CD4-positive, CD25-positive, alpha-beta regulatory T cell (primary cell): ENCODE data around the gene MCUR1. TPM values are rescaled to one million over a fixed set of nuclear protein-coding genes. Genes with fewer than 3 reads are reported as not detected.
A peak's percentile ranks its signal among the peaks of the same experiment; 100 is the strongest.
"Not testable (repeated sequence)": the region's sequence is repeated elsewhere in the genome, so short reads cannot be mapped to it uniquely, and the experiment has no call there.

ENCODE experiments used
- ATAC-seq, 2 donors: fragments of 150-1000 bp; cut with Tn5 transposase; one replicate each; pipeline ENCODE4 v1.10.0; 2021; ENCODE audit warnings: low read depth in 2 of 2, moderate number of reproducible peaks in 2 of 2, moderate library complexity in 1 of 2
- DNase-seq, 3 donors: peaks; one replicate each; pipeline versions ENCODE4 v3.0.0 to v3.0.0-alpha.2; 2012 to 2022; ENCODE audit warnings: mixed read lengths in 1 of 3
- H3K27ac ChIP-seq: one replicate; pipeline ENCODE4 v1.7.0; 2013; ENCODE audit warnings: mild to moderate bottlenecking, low read length; ENCODE audit not compliant: insufficient read depth, poor library complexity, severe bottlenecking
- H3K27me3 ChIP-seq: one replicate; pipeline ENCODE4 v1.7.0; 2013; ENCODE audit warnings: low read length; ENCODE audit not compliant: control insufficient read depth, insufficient read depth
- H3K36me3 ChIP-seq: one replicate; pipeline ENCODE4 v1.7.0; 2013; ENCODE audit warnings: mild to moderate bottlenecking, low read length, moderate library complexity; ENCODE audit not compliant: control insufficient read depth, insufficient read depth
- H3K4me1 ChIP-seq: 2 replicates; pipeline ENCODE4 v1.7.0; 2013; ENCODE audit warnings: mild to moderate bottlenecking, low read length; ENCODE audit not compliant: insufficient read depth, control insufficient read depth, poor library complexity, severe bottlenecking
- H3K4me3 ChIP-seq: one replicate; pipeline ENCODE4 v1.7.0; 2013; ENCODE audit warnings: low read depth, mild to moderate bottlenecking, low read length, moderate library complexity
- H3K9me3 ChIP-seq, 2 experiments: 1 replicate in 1 of 2; 2 replicates in 1 of 2; pipeline ENCODE4 v1.7.0; 2013; ENCODE audit warnings: low read length in 2 of 2, mild to moderate bottlenecking in 1 of 2, moderate library complexity in 1 of 2; ENCODE audit not compliant: control insufficient read depth in 2 of 2
- H3K27ac Mint-ChIP-seq, 3 donors: one replicate each; pipeline ENCODE4 v1.8.0; 2020 to 2022; ENCODE audit warnings: mild to moderate bottlenecking in 3 of 3, mixed read lengths in 3 of 3, moderate library complexity in 2 of 3
- H3K27me3 Mint-ChIP-seq: one replicate; pipeline ENCODE4 v1.8.0; 2022; ENCODE audit warnings: mild to moderate bottlenecking, mixed read lengths
- H3K36me3 Mint-ChIP-seq: one replicate; pipeline ENCODE4 v1.8.0; 2020; ENCODE audit warnings: mixed read lengths
- H3K4me1 Mint-ChIP-seq, 4 donors: one replicate each; pipeline ENCODE4 v1.8.0; 2020 to 2022; ENCODE audit warnings: mixed read lengths in 4 of 4, mild to moderate bottlenecking in 1 of 4
- H3K4me3 Mint-ChIP-seq, 4 donors: one replicate each; pipeline ENCODE4 v1.8.0; 2020 to 2022; ENCODE audit warnings: mild to moderate bottlenecking in 4 of 4, mixed read lengths in 4 of 4, moderate library complexity in 3 of 4
- H3K9me3 Mint-ChIP-seq, 7 donors: one replicate each; pipeline ENCODE4 v1.8.0; 2020 to 2022; ENCODE audit warnings: mixed read lengths in 7 of 7, mild to moderate bottlenecking in 3 of 7, moderate library complexity in 2 of 7
- polyA plus RNA-seq, 4 donors: library from polyadenylated mRNA; unstranded; fragments of 300-500 nt; fragmentation: Illumina TruSeq; gene quantifications; one replicate each; pipeline ENCODE4 v1.2.3, GENCODE V29; 2021
- total RNA-seq: library from RNA; stranded (reverse); gene quantifications from one replicate; pipeline ENCODE4 v1.2.3, GENCODE V29; 2022

MCUR1 gene
- total and polyA plus RNA-seq, 5 donors from 2014 or later, result 4.7 to 9.8 (median 8.4) TPM

DNA sequence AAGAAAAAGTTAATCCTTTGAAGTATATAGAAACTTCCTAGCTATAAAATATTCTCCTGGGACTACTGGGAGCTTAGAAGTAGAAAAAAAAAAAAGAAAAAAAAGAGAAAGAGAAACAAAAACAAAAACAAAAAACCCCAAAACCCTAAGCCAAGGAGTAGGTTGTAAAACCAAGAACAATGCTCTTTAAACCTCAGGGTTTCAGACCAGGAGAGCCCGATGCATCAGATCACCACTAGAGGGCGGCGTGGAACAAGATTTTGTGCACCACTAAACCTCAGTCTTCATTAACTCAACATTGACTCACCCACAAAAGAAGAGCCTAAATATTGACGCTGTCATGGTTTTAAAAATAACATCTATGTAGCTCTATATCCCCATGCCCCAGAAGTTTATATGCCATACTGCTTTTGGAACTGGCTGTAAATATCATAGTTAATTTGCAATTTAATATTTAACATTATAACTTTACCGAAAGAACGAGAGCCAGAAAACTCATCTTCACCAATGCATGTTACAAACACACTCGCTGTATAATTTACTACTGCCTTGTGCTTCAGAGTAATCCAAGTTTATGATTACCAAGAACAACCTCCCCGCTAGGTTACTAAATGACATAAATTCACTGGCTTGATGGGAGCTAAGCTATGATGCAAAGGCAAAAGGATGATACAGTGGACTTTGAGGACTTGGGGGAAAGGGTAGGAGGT is 19.2 kb downstream of the MCUR1 start:
- peaks cover 10% of the 10 kb centered on the region for H3K36me3 Mint-ChIP-seq
- H3K4me1 ChIP-seq, result peaks cover 4% of the 10 kb centered on the region
- H3K36me3 ChIP-seq, result peaks cover 27% of the 10 kb centered on the region
- ATAC-seq (peak; percentile 95 to 97), DNase-seq (peak; percentile 66 to 86 (median 75))
- no peak overlapping the region for H3K4me3 Mint-ChIP-seq
- no peaks in the 10 kb centered on the region for H3K9me3 Mint-ChIP-seq
- no peak overlapping the region for H3K27ac ChIP-seq
- H3K4me3 ChIP-seq, result no peak overlapping the region
- no peaks in the 10 kb centered on the region for H3K27me3 Mint-ChIP-seq
- H3K4me1 Mint-ChIP-seq, result peaks cover 4 to 13% (median 6%) of the 10 kb centered on the region in 4 donors
- H3K9me3 ChIP-seq, result no peaks in the 10 kb centered on the region
- no peaks in the 10 kb centered on the region for H3K27me3 ChIP-seq
- no peak overlapping the region for H3K27ac Mint-ChIP-seq

DNA sequence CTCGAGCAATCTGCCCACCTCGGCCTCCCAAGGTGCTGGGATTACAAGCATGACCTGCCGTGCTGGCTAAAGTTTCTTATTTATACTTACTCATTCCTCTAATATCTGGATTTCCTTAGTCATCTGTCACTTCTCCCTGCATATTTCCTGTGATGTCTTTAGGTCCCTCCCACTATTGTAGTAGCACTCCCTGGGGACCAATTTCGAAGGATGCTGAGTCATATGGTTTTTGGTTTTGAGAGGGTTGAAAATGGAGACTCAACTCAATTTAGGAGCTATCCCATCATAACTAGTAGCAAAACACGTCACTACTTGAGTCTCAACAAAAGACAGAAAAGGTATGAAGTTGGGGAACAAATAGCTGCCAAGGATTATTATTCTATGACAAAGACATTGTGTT is 20.2 kb downstream of the MCUR1 start:
- DNase-seq (no peak), ATAC-seq (no peak)
- no peaks in the 10 kb centered on the region for H3K27me3 ChIP-seq
- Mint-ChIP-seq H3K4me1 (peaks cover 4 to 13% (median 6%) of the 10 kb centered on the region in 4 donors), H3K27me3 (no peaks in the 10 kb centered on the region), H3K9me3 (no peaks in the 10 kb centered on the region), H3K27ac (no peak overlapping the region), H3K36me3 (peaks cover 17% of the 10 kb centered on the region), H3K4me3 (no peak overlapping the region)
- peaks cover 4% of the 10 kb centered on the region for H3K4me1 ChIP-seq
- peaks cover 34% of the 10 kb centered on the region for H3K36me3 ChIP-seq
- H3K9me3 ChIP-seq, result no peaks in the 10 kb centered on the region
- H3K27ac ChIP-seq, result no peak overlapping the region
- H3K4me3 ChIP-seq, result no peak overlapping the region

DNA sequence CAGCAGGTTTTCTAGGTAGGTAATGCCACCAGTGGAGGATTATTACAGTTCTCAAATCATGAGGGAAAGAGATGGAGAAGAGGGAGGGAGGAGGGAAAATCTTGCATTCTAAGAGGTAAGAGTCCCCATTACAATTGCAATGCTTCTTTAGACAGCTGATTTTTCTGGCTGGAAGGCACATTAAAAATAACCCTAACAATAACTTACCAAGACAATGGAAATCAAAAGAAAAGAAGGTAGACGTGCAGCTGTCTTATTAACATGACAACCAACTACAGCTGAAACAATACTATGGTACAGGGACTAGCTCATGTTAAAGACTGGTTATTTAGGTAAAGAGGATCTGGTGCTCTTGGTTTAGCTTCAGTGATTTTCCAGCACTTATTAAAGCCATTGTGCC is 24.6 kb downstream of the MCUR1 start:
- peaks cover 14% of the 10 kb centered on the region for H3K36me3 Mint-ChIP-seq
- ATAC-seq (no peak), DNase-seq (no peak)
- peaks cover 0 to 8% (median 3%) of the 10 kb centered on the region in 4 donors for H3K4me1 Mint-ChIP-seq
- Histone ChIP-seq H3K4me1 (no peaks in the 10 kb centered on the region), H3K27ac (no peak overlapping the region), H3K9me3 (no peaks in the 10 kb centered on the region), H3K36me3 (peaks cover 27% of the 10 kb centered on the region), H3K4me3 (no peak overlapping the region), H3K27me3 (no peaks in the 10 kb centered on the region)
- H3K27me3 Mint-ChIP-seq, result no peaks in the 10 kb centered on the region
- no peaks in the 10 kb centered on the region for H3K9me3 Mint-ChIP-seq
- H3K4me3 Mint-ChIP-seq, result no peak overlapping the region
- no peak overlapping the region for H3K27ac Mint-ChIP-seq

DNA sequence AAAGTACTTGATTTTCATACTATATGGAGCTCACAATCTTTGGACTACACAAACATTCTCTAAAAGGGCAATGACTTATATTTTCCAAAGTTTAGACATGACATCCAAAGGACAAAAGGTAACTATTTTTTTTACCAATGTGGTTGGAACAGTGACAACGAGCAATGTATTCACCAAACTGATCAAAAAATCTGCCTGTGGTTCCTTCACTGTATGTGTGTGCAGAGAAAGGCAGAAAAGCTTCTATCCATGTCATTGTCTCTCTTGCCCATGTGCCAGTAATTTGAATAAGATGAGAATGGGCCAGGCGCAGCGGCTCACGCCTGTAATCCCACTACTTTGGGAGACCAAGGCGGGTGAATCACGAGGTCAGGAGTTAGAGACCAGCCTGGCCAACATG is 25.5 kb downstream of the MCUR1 start:
- H3K36me3 Mint-ChIP-seq, result peaks cover 14% of the 10 kb centered on the region
- Histone ChIP-seq H3K27ac (no peak overlapping the region), H3K27me3 (no peaks in the 10 kb centered on the region), H3K4me3 (no peak overlapping the region), H3K4me1 (no peaks in the 10 kb centered on the region), H3K36me3 (peaks cover 27% of the 10 kb centered on the region), H3K9me3 (no peaks in the 10 kb centered on the region)
- H3K4me3 Mint-ChIP-seq, result no peak overlapping the region
- no peaks in the 10 kb centered on the region for H3K27me3 Mint-ChIP-seq
- H3K4me1 Mint-ChIP-seq, result peaks cover 0 to 8% (median 1%) of the 10 kb centered on the region in 4 donors
- H3K27ac Mint-ChIP-seq, result no peak overlapping the region
- no peaks in the 10 kb centered on the region for H3K9me3 Mint-ChIP-seq
- ATAC-seq (no peak), DNase-seq (no peak)

DNA sequence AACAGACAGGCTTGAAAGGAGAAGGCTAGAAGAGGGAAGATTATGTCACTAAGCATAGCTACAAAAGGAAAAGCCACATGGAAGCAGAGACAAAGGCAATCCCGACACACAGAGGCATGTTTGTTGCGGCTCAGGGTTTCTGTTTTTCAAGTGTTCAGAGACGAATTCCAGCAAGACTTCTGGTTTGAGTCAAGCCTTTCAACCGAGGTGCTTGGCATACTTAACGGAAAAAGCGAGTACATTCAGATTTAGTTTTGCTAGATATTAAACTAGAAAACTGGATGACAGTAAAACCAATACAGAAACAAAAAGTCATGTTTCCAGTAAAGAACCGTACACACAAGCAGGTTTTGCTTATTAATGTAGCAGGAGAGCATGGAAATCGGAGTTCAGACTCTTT is 27.2 kb downstream of the MCUR1 start:
- Histone ChIP-seq H3K4me1 (no peaks in the 10 kb centered on the region), H3K36me3 (peaks cover 24% of the 10 kb centered on the region), H3K9me3 (no peaks in the 10 kb centered on the region), H3K27ac (no peak overlapping the region), H3K4me3 (no peak overlapping the region), H3K27me3 (no peaks in the 10 kb centered on the region)
- Mint-ChIP-seq H3K9me3 (no peaks in the 10 kb centered on the region), H3K4me3 (no peak overlapping the region), H3K27me3 (no peaks in the 10 kb centered on the region), H3K27ac (peak overlapping the region in 1 of 3 donors; percentile 39), H3K36me3 (peaks cover 10% of the 10 kb centered on the region), H3K4me1 (peaks cover 0 to 8% (median 1%) of the 10 kb centered on the region in 4 donors)
- no peak for ATAC-seq
- no peak for DNase-seq

DNA sequence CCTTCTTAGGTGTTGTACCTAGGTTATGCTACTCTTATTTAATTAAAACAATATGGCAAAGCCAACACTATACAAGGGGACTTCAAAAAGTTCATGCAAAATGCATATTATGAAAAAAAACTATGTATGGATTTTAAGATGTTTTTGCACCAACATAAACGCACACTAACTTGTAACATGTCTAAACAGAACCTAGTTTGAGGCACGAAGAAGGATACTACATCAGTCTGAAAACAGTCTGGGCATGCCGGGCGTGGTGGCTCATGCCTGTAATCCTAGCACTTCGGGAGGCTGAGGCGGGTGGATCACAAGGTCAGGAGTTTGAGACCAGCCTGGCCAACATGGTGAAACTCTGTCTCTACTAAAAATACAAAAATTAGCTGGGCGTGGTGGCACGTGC is 34.2 kb downstream of the MCUR1 start:
- not testable (repeated sequence) for H3K9me3 ChIP-seq, ATAC-seq, H3K4me3 ChIP-seq, DNase-seq, H3K36me3 Mint-ChIP-seq, H3K27me3 Mint-ChIP-seq, H3K36me3 ChIP-seq, H3K9me3 Mint-ChIP-seq, H3K27ac ChIP-seq, H3K4me3 Mint-ChIP-seq, H3K27me3 ChIP-seq, H3K4me1 Mint-ChIP-seq, H3K4me1 ChIP-seq
- H3K27ac Mint-ChIP-seq, result peak overlapping the region in 1 of 3 donors; percentile 85

DNA sequence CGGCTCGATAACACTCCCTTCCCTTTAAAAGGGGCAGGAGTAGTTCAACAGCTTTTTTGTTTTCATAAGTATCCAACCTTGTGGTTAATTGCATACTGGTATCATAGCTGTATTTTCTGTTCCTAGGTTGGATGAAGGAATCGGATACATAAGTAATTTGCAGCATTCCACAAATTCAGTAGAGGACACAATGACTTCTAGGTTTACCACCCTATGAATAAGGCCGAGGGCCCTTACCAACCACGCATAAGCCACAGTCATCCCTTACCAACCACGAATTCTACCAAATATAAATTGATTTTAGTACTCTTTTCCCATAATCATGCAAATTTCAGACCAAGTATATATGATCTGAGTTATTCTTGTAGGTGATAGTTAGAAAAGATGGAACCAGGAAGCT is 36.3 kb downstream of the MCUR1 start:
- H3K9me3 ChIP-seq, result no peaks in the 10 kb centered on the region

DNA sequence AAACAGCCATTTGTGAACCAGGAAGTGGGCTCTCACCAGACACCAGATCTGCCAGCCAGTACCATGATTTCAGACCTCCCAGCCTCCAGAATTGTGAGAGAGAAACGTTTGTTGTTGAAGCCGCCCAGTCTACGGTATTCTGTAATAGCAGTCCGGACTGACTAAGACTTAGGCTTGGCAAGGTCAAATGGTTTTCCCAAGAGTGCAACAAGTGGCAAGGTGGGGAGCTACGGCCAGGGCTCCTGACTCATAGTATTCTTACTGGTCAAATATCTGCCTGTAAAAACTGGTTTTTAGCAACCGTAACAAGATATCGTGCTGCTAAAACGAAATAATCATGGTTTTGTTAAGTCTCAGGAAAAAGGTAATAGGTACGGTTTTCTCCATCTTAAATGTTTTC is 37.8 kb downstream of the MCUR1 start:
- no peak for ATAC-seq
- Mint-ChIP-seq H3K27me3 (no peaks in the 10 kb centered on the region), H3K4me3 (no peak overlapping the region), H3K4me1 (no peaks in the 10 kb centered on the region), H3K9me3 (peaks cover 0 to 2% (median 0%) of the 10 kb centered on the region in 7 donors), H3K27ac (no peak overlapping the region), H3K36me3 (no peaks in the 10 kb centered on the region)
- H3K9me3 ChIP-seq, result no peaks in the 10 kb centered on the region
- no peak for DNase-seq
- H3K27ac ChIP-seq, result no peak overlapping the region
- no peaks in the 10 kb centered on the region for H3K4me1 ChIP-seq
- no peak overlapping the region for H3K4me3 ChIP-seq
- no peaks in the 10 kb centered on the region for H3K27me3 ChIP-seq
- no peaks in the 10 kb centered on the region for H3K36me3 ChIP-seq

More for the DNA sequence above, 36.3 kb downstream of the MCUR1 start:
- Histone ChIP-seq H3K4me1 (no peaks in the 10 kb centered on the region), H3K36me3 (no peaks in the 10 kb centered on the region), H3K4me3 (no peak overlapping the region), H3K27me3 (no peaks in the 10 kb centered on the region), H3K27ac (no peak overlapping the region)
- H3K4me3 Mint-ChIP-seq, result no peak overlapping the region
- no peaks in the 10 kb centered on the region for H3K36me3 Mint-ChIP-seq
- DNase-seq, result no peak
- H3K9me3 Mint-ChIP-seq, result peaks cover 0 to 2% (median 0%) of the 10 kb centered on the region in 7 donors
- no peak overlapping the region for H3K27ac Mint-ChIP-seq
- no peaks in the 10 kb centered on the region for H3K27me3 Mint-ChIP-seq
- ATAC-seq, result no peak
- no peaks in the 10 kb centered on the region for H3K4me1 Mint-ChIP-seq
